ENCODE results near the gene SLC25A4. TPM values are rescaled to one million over a fixed set of nuclear protein-coding genes. Genes with fewer than 3 reads are reported as not detected.

The SLC25A4 gene
- total and polyA plus RNA-seq, 4 donors: 4.4 to 64.2 (median 26.8) TPM

GRCh38 chr4:185139736-185140135 is 3.3 kb upstream of the SLC25A4 start:
- Histone ChIP-seq H3K27me3 (ENCODE audit: control insufficient read depth in 4 of 4, insufficient read depth in 4 of 4, low read length in 3 of 4) (no peaks in the 10 kb centered on the region), H3K9me3 (ENCODE audit: control insufficient read depth in 4 of 4, low read length in 3 of 4) (no peaks in the 10 kb centered on the region), H3K4me3 (ENCODE audit: low read depth in 1 of 3, low read length in 3 of 3) (no peak overlapping the region), H3K36me3 (ENCODE audit: control insufficient read depth in 4 of 4, insufficient read depth in 3 of 4, low read depth in 1 of 4, low read length in 3 of 4) (no peaks in the 10 kb centered on the region), H3K4me1 (ENCODE audit: control insufficient read depth in 4 of 4, insufficient read depth in 4 of 4, low read length in 3 of 4) (peaks cover 0 to 16% (median 11%) of the 10 kb centered on the region in 4 donors), H3K27ac (ENCODE audit: low read depth in 1 of 2, low read length in 2 of 2) (no peak overlapping the region), H3K9ac (ENCODE audit: low read depth in 1 of 2, low read length in 2 of 2) (no peak overlapping the region)
- TF ChIP-seq EGR1 (IDR thresholded peaks at IDR 0.05; ENCODE audit: low read depth in 2 of 2) (no peak), ZBTB33 (IDR thresholded peaks at IDR 0.05) (no peak), RXRA (IDR thresholded peaks at IDR 0.05) (no peak), RAD21 (IDR thresholded peaks at IDR 0.05) (no peak), HNF4A (conservative IDR thresholded peaks at IDR 0.05) (no peak), FOXA1 (IDR thresholded peaks at IDR 0.05) (no peak), ATF3 (IDR thresholded peaks at IDR 0.05) (no peak)
- DNase-seq (ENCODE audit: low spot score): no peak
- 79% methylated on average over 6 of the region's 6 CpGs for WGBS

GRCh38 chr4:185141777-185142176 is 1.3 kb upstream of the SLC25A4 start:
- Histone ChIP-seq H3K4me1 (ENCODE audit: control insufficient read depth in 4 of 4, insufficient read depth in 4 of 4, low read length in 3 of 4) (peaks cover 0 to 16% (median 11%) of the 10 kb centered on the region in 4 donors), H3K27ac (ENCODE audit: low read depth in 1 of 2, low read length in 2 of 2) (peak overlapping the region; percentile 5 to 90)

GRCh38 chr4:185142564-185142911 is 528 bp upstream of the SLC25A4 start:
- Histone ChIP-seq H3K27ac (ENCODE audit: low read depth in 1 of 2, low read length in 2 of 2) (peak overlapping the region; percentile 90 to 93), H3K36me3 (ENCODE audit: control insufficient read depth in 4 of 4, insufficient read depth in 3 of 4, low read depth in 1 of 4, low read length in 3 of 4) (peaks cover 0 to 4% (median 2%) of the 10 kb centered on the region in 4 donors), H3K4me1 (ENCODE audit: control insufficient read depth in 4 of 4, insufficient read depth in 4 of 4, low read length in 3 of 4) (peaks cover 0 to 16% (median 11%) of the 10 kb centered on the region in 4 donors), H3K27me3 (ENCODE audit: control insufficient read depth in 4 of 4, insufficient read depth in 4 of 4, low read length in 3 of 4) (no peaks in the 10 kb centered on the region), H3K9me3 (ENCODE audit: control insufficient read depth in 4 of 4, low read length in 3 of 4) (no peaks in the 10 kb centered on the region), H3K9ac (ENCODE audit: low read depth in 1 of 2, low read length in 2 of 2) (peak overlapping the region in 1 of 2 donors; percentile 79), H3K4me3 (ENCODE audit: low read depth in 1 of 3, low read length in 3 of 3) (peak overlapping the region; percentile 69 to 89 (median 74))
- 4% methylated on average over 11 of the region's 11 CpGs for WGBS
- DNase-seq (ENCODE audit: low spot score): no peak
- TF ChIP-seq JUND (IDR thresholded peaks at IDR 0.05): no peak
- no peak for TF ChIP-seq RXRA (IDR thresholded peaks at IDR 0.05)
- no peak for TF ChIP-seq FOXA1 (IDR thresholded peaks at IDR 0.05)
- peak; percentile 15 for TF ChIP-seq NR2F2 (IDR thresholded peaks at IDR 0.05)
- no peak for TF ChIP-seq HNF4A (conservative IDR thresholded peaks at IDR 0.05)
- TF ChIP-seq SP1 (IDR thresholded peaks at IDR 0.05): no peak
- TF ChIP-seq REST (IDR thresholded peaks at IDR 0.05): no peak
- TF ChIP-seq MAX (IDR thresholded peaks at IDR 0.05): no peak
- peak; percentile 24 for TF ChIP-seq ATF3 (IDR thresholded peaks at IDR 0.05)
- no peak for TF ChIP-seq FOXA2 (IDR thresholded peaks at IDR 0.05)

More at GRCh38 chr4:185141777-185142176, 1.3 kb upstream of the SLC25A4 start:
- H3K4me3 ChIP-seq (ENCODE audit: low read depth in 1 of 3, low read length in 3 of 3): no peak overlapping the region
- DNase-seq (ENCODE audit: low spot score): no peak
- peak in 1 of 2 donors; percentile 49 for TF ChIP-seq RXRA (IDR thresholded peaks at IDR 0.05)
- TF ChIP-seq FOXA2 (IDR thresholded peaks at IDR 0.05): no peak
- peak; percentile 13 for TF ChIP-seq YY1 (IDR thresholded peaks at IDR 0.05)
- TF ChIP-seq HNF4A (conservative IDR thresholded peaks at IDR 0.05): peak; percentile 37 to 56
- TF ChIP-seq SP1 (IDR thresholded peaks at IDR 0.05): peak; percentile 59
- TF ChIP-seq ZBTB33 (IDR thresholded peaks at IDR 0.05): peak; percentile 37
- TF ChIP-seq GABPA (IDR thresholded peaks at IDR 0.05 in 1 of 2, conservative IDR thresholded peaks at IDR 0.05 in 1 of 2): no peak
- H3K9me3 ChIP-seq (ENCODE audit: control insufficient read depth in 4 of 4, low read length in 3 of 4): no peaks in the 10 kb centered on the region
- H3K36me3 ChIP-seq (ENCODE audit: control insufficient read depth in 4 of 4, insufficient read depth in 3 of 4, low read depth in 1 of 4, low read length in 3 of 4): peaks cover 0 to 3% (median 1%) of the 10 kb centered on the region in 4 donors
- peak overlapping the region in 1 of 2 donors; percentile 49 for H3K9ac ChIP-seq (ENCODE audit: low read depth in 1 of 2, low read length in 2 of 2)
- H3K27me3 ChIP-seq (ENCODE audit: control insufficient read depth in 4 of 4, insufficient read depth in 4 of 4, low read length in 3 of 4): no peaks in the 10 kb centered on the region
- WGBS: 36% methylated on average over 6 of the region's 6 CpGs
